HTERT RPE-1 (cell line): ENCODE measurements around the gene DOLPP1.

Experiments used
- in situ Hi-C: fragments of 300-500 bp; cut with MboI; formaldehyde crosslinking; loops from 4 replicates; pipeline ENCODE4 v1.14.3; 2020; ENCODE audit warnings: low sequenced_read_pairs

Gene DOLPP1

GRCh38 chr9:129063061-129063460 is 17.9 kb upstream of the DOLPP1 start:
- in situ Hi-C loops = no loop called here

DNA sequence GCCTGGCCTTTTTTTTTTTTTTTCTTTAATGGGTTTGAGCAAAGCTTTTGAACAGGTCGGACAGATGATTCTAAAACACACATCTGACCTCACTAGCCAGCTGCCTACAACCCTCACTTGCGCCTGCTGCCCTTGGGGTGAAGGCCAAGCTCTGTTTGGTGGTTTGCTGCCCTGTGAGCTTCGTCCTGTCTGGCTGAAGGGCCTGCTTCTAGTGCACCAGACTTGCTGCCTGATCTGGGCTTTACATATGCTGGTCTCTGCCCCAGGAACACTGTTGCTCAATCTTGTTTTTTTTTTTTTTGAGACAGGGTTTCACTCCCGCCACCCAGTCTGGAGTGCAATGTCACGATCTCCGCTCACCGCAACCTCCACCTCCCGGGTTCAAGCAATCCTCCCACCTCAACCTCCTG is 16.4 kb upstream of the DOLPP1 start:
- in situ Hi-C loops = no loop called here

GRCh38 chr9:129068110-129068509 is 12.8 kb upstream of the DOLPP1 start:
- in situ Hi-C loops = no loop called here

DNA sequence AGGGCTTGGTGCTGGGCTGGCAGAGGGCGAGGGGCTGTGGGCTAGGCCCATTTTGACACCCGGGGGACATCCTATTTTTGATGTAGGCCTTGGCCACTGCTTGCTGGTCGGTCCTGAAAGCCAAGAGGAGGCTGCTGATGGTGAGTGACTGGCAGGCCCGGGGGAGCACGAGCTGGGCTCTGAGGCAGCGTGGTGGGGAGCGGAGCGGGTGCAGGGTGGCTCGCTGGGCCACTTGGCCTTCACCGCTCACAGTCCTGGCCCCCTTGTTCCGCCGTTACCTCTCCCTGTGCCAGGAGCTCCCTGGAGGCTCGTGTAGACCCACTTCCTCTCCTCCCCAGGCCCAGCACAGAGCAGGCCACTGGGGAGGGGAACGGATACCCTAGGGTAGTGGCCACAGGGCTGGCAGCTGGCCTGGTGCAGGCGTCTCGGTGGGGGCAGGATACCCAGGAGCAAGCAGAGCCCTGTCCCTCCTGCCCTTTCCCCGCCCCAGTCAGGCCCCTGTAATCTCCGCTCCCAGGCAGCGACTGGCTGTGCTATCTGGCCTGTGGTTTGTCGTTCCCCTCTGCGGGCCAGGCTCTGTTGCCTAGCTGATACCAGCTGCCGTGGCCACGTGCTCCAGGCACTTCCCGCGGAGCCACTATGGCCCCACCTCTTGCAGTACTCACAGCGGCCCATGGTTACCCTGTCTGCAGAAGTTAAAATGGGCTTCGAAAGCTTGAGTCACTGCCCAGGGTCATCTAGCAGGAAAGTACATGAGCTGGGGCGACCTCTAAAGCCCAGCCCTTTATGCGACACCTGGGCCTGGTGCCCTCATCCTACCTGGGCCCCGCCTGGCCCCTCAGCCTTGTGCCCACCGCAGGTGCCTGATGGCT is 11.7 kb upstream of the DOLPP1 start:
- in situ Hi-C loops = no loop called here

GRCh38 chr9:129069862-129070641 is 10.9 kb upstream of the DOLPP1 start:
- in situ Hi-C loops = no loop called here

- in situ Hi-C loops = no loop called here
These were observed 10.0 kb upstream of the DOLPP1 start for GRCh38 chr9:129070696-129071525.

DNA sequence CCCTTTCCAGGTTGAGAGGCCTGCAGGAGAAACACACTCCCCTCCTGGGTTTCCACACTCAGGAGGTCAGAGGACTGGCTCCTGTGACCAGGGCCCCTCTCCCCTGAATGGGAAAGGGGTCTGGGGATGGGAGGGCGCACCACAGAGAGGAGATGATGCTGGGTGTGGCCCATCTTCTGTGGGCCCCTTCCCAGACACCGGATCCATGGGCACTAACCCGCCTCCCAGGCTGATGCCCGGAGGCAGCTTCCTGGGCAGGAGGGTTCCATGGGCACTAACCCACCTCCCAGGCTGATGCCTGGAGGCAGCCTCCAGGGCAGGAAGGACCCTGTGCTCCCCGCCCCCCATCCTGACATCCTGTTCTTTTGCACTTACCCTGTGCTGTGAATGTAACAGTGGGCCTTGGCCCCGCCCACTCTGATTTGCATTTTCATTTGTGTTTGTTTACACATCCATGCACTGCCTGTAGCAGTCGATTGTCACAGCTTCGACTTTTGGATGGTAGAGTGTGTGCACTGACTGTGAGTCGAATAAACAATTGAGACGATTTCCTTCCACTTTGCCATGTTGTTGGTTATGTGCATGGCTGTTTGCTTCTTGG is 9.3 kb upstream of the DOLPP1 start:
- in situ Hi-C loops = no loop called here

- in situ Hi-C loops = no loop called here
These were observed 8.7 kb upstream of the DOLPP1 start for GRCh38 chr9:129072171-129072570.

GRCh38 chr9:129073404-129073803 is 7.5 kb upstream of the DOLPP1 start:
- in situ Hi-C loops = no loop called here

GRCh38 chr9:129074106-129074505 is 6.8 kb upstream of the DOLPP1 start:
- in situ Hi-C loops = no loop called here

DNA sequence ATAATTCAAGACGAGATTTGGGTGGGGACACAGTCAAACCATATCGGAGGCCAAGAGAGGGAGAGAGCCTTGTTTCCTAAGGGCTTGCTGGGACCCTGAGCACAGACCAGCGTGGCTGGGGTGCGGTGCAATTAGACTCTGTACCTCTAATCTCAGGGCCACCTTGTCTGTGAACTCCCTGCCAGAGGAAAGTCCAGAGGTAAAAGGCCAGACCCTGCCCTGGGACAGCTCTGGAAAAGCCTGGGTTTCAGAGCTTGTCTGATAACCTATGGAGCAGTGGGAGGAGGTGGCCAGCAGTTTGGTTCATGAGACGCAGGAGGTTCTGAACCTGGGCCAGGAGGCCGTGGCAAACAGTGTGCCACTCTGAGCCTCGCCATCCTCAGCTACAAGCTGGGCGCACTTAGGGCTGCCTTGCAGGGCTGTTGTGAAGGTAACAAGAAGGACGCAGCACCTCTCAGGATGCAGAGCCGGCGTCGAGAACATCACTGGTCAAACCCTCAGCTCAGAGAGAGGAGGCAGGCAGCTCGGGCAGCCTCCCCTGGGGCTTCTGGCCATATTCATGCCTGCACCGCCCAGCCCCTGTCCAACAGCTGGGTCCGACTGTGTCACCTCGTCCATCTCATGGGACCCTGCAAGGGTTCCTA is 4.8 kb upstream of the DOLPP1 start:
- in situ Hi-C loops = no loop called here

DNA sequence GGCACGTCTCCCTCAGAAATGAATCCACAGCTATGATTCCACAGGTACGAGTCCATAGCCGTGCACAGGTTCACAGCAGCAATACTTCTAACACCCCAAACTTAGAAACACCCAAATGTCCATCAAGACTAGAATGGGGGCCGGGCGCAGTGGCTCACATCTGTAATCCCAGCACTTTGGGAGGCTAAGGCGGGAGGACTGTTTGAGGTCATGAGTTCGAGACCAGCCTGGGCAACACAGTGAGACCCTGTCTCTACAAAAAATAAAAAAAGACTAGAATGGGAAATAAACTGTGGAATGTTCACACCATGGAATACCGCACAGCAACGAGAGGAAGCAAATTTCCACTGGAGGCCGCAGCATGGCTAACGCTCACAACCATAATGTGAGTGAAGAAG is 4.3 kb upstream of the DOLPP1 start:
- in situ Hi-C loops = no loop called here

DNA sequence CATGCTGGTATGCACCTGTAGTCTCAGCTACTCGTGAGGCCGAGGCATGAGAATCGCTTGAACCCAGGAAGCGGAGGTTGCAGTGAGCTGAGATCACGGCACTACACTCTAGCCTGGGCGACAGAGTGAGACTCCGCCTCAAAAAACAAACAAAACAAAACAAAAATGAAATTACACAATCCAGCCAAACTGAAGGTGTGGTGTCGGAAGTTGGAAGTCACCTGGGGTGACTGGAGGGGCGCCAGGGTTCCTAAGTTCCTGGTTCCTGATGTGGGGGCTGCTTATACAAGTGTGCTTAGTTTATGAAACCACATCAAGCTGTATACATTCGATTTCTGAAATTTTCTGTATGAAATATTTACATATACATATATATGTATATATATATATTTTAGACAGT is 3.7 kb upstream of the DOLPP1 start:
- in situ Hi-C loops = no loop called here

DNA sequence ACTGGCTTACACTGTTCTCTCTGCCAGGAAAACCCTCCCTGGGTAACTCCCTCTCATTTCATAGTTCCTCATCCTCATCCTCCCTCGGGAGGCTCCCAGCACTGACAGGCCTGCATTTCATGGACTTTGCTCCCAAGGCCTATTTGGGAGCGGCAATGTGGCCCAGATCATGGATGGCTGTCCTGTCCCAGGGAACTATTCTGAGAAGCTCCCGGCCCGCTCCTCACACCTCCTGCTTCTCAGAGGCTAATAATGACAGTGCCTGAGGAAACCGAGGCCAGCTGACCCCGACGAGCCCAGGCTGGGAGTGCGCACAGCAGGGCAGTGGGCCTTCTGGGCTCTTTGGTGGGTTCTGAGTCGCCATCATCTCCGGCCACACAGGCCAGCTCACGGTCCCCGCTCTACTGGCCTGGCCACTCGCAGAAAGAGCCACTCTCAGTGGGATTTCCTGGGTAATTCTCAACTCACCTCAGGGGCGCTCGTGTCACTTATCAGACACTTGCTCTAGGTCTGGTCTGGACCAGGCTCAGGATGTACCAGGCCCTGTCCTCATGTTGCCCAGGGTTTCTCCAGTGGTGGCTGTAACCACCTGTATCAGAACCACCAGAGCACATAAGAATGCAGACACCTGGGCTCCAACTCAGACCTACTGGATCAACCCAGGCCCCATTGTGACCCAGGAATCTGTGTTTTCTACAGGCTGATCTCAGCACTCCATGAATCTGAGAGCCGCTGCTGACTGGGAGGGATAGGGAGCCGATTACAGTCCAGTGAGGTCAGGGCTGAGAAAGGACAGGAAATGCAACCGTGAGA is 2.0 kb upstream of the DOLPP1 start:
- in situ Hi-C loops = no loop called here

GRCh38 chr9:129079829-129080228 is 1.1 kb upstream of the DOLPP1 start:
- in situ Hi-C loops = no loop called here

GRCh38 chr9:129080298-129080600 is 662 bp upstream of the DOLPP1 start:
- in situ Hi-C loops = no loop called here

GRCh38 chr9:129081388-129081904 is 535 bp downstream of the DOLPP1 start:
- in situ Hi-C loops = no loop called here

- in situ Hi-C loops = no loop called here
These were observed 3.2 kb downstream of the DOLPP1 start for GRCh38 chr9:129084087-129084486.

- in situ Hi-C loops = no loop called here
These were observed 8.3 kb downstream of the DOLPP1 start for GRCh38 chr9:129089246-129089645.
